ENCODE data around the gene SNED1. TPM values are rescaled to one million over a fixed set of nuclear protein-coding genes. Genes with fewer than 3 reads are reported as not detected.

SNED1 gene
- total RNA-seq, 2 donors from 2014 or later, result 0.66 to 4.5 TPM

DNA sequence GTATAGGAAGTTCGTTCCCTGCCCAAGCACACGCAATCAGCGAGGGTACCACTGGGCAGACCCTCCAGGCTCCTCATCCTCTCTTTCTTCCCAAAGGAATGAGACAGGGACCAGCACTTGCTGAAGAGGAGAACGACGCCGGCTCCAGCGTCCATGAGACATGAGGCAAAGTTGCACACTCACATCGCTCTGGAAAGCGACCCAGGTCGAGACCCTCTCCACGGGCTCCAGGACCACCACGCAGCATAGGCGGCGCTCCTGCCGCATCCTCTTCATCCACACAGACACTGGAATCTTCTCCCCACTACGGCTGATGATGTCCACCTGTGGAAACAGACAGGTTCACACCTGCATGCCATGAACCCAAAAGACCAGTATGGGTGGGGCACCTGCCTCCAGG is 140.1 kb downstream of the SNED1 start:
- Mint-ChIP-seq H3K9me3 (no peaks in the 10 kb centered on the region), H3K4me3 (no peak overlapping the region), H3K27ac (no peak overlapping the region), H3K4me1 (no peaks in the 10 kb centered on the region), H3K36me3 (ENCODE audit: low read depth) (peaks cover 51% of the 10 kb centered on the region), H3K27me3 (ENCODE audit: insufficient read depth) (no peaks in the 10 kb centered on the region)
- Histone ChIP-seq H3K9ac (ENCODE audit: extremely low read depth, low read length, poor library complexity, severe bottlenecking) (no peak overlapping the region), H3K9me3 (ENCODE audit: control insufficient read depth, low read length) (no peaks in the 10 kb centered on the region), H3K27ac (ENCODE audit: low read depth, low read length) (no peak overlapping the region), H3K27me3 (ENCODE audit: control insufficient read depth, insufficient read depth, low read length, poor library complexity, severe bottlenecking) (no peaks in the 10 kb centered on the region), H3K4me3 (ENCODE audit: low read length) (no peak overlapping the region), H3K4me1 (ENCODE audit: control insufficient read depth, insufficient read depth, low read length) (no peaks in the 10 kb centered on the region), H3K36me3 (ENCODE audit: control insufficient read depth, insufficient read depth, low read length) (peaks cover 35% of the 10 kb centered on the region)
- DNase-seq, result no peak
- WGBS, 2 experiments (ENCODE audit: insufficient coverage in 1 of 2, insufficient read length in 1 of 2), result 92 to 98% methylated on average over 11 to 16 of the region's 16 CpGs
- TF ChIP-seq, protein P1, sequence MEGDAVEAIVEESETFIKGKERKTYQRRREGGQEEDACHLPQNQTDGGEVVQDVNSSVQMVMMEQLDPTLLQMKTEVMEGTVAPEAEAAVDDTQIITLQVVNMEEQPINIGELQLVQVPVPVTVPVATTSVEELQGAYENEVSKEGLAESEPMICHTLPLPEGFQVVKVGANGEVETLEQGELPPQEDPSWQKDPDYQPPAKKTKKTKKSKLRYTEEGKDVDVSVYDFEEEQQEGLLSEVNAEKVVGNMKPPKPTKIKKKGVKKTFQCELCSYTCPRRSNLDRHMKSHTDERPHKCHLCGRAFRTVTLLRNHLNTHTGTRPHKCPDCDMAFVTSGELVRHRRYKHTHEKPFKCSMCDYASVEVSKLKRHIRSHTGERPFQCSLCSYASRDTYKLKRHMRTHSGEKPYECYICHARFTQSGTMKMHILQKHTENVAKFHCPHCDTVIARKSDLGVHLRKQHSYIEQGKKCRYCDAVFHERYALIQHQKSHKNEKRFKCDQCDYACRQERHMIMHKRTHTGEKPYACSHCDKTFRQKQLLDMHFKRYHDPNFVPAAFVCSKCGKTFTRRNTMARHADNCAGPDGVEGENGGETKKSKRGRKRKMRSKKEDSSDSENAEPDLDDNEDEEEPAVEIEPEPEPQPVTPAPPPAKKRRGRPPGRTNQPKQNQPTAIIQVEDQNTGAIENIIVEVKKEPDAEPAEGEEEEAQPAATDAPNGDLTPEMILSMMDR (conservative IDR thresholded peaks at IDR 0.05), result no peak

DNA sequence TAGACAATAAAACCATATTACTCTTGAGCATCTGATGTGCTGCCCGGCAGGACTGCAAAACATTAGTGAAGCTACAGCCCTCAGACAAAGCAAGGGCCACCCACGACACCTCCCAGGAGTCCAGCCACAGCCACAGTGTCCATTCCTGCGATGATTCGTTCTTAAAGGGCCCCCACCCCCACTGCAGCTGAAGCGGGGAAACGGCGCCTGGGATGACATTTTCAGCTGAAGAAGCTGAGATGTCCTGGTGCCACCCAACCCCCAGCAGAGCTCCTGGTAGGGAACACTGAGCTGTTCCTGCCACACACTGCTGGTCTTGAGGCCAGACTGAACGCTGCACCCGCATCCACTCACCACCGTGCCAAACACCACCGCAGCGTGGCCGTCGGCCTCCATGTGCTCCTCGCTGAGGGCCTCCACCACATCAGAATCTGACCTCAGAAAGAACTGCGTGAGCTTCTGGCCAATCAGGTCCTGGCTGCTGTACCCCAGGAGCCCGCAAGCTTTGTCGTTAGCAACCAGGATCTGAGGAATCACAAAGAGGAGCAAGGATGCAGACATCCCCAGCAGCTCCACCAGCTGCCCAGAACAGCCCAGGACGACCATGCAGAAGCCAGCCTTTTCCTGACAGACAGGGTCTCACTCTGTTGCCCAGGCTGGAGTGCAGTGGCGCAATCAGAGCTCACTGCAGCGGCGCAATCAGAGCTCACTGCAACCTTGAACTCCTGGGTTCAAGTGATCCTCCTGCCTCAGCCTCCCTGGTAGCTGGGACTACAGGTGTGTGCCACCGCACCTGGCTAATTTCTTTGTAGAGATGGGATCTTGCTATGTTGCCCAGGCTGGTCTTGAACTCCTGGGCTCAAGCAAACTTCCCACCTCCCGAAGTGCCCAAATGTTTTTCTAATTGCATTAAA is 141.4 kb downstream of the SNED1 start:
- Mint-ChIP-seq H3K4me3 (no peak overlapping the region), H3K4me1 (no peaks in the 10 kb centered on the region), H3K36me3 (ENCODE audit: low read depth) (peaks cover 55% of the 10 kb centered on the region), H3K27ac (no peak overlapping the region), H3K9me3 (no peaks in the 10 kb centered on the region), H3K27me3 (ENCODE audit: insufficient read depth) (no peaks in the 10 kb centered on the region)
- Histone ChIP-seq H3K9ac (ENCODE audit: extremely low read depth, low read length, poor library complexity, severe bottlenecking) (no peak overlapping the region), H3K4me1 (ENCODE audit: control insufficient read depth, insufficient read depth, low read length) (no peaks in the 10 kb centered on the region), H3K9me3 (ENCODE audit: control insufficient read depth, low read length) (no peaks in the 10 kb centered on the region), H3K27me3 (ENCODE audit: control insufficient read depth, insufficient read depth, low read length, poor library complexity, severe bottlenecking) (no peaks in the 10 kb centered on the region), H3K36me3 (ENCODE audit: control insufficient read depth, insufficient read depth, low read length) (peaks cover 31% of the 10 kb centered on the region), H3K4me3 (ENCODE audit: low read length) (no peak overlapping the region), H3K27ac (ENCODE audit: low read depth, low read length) (no peak overlapping the region)
- WGBS, 2 experiments (ENCODE audit: insufficient coverage in 1 of 2, insufficient read length in 1 of 2), result 95 to 96% methylated on average over 24 of the region's 24 CpGs
- TF ChIP-seq, protein P1 (conservative IDR thresholded peaks at IDR 0.05), result no peak
- no peak for DNase-seq

DNA sequence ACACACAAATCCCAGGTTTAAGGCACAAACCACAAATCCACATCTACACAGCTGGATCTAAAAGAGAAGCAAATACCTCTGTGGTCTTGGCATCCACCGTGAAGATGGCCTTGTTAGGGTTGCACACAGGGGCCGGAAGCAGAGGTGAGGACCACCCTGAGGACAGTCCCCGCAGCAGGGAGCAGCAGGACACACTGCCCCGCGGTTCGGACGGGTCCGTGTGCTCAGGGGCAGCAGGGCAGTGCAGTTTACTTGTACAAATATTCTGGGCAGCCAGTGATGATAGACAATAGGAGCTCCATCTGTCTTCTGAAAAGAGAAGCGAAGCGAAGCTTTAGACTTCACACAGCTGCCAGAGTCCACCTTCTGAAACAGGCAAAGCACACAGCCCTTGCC is 142.0 kb downstream of the SNED1 start:
- no peaks in the 10 kb centered on the region for H3K4me1 Mint-ChIP-seq
- H3K9ac ChIP-seq (ENCODE audit: extremely low read depth, low read length, poor library complexity, severe bottlenecking), result no peak overlapping the region
- no peak overlapping the region for H3K27ac ChIP-seq (ENCODE audit: low read depth, low read length)
- no peak overlapping the region for H3K27ac Mint-ChIP-seq
- DNase-seq, result no peak
- H3K36me3 Mint-ChIP-seq (ENCODE audit: low read depth), result peaks cover 57% of the 10 kb centered on the region
- TF ChIP-seq, protein P1 (conservative IDR thresholded peaks at IDR 0.05), result no peak
- 96 to 100% methylated on average over 8 to 10 of the region's 10 CpGs for whole genome bisulfite sequencing, 2 experiments (ENCODE audit: insufficient coverage in 1 of 2, insufficient read length in 1 of 2)
- no peaks in the 10 kb centered on the region for H3K27me3 ChIP-seq (ENCODE audit: control insufficient read depth, insufficient read depth, low read length, poor library complexity, severe bottlenecking)
- H3K9me3 ChIP-seq (ENCODE audit: control insufficient read depth, low read length), result no peaks in the 10 kb centered on the region
- no peak overlapping the region for H3K4me3 ChIP-seq (ENCODE audit: low read length)
- H3K4me1 ChIP-seq (ENCODE audit: control insufficient read depth, insufficient read depth, low read length), result no peaks in the 10 kb centered on the region
- H3K4me3 Mint-ChIP-seq, result no peak overlapping the region
- no peaks in the 10 kb centered on the region for H3K27me3 Mint-ChIP-seq (ENCODE audit: insufficient read depth)
- H3K9me3 Mint-ChIP-seq, result no peaks in the 10 kb centered on the region
- peaks cover 31% of the 10 kb centered on the region for H3K36me3 ChIP-seq (ENCODE audit: control insufficient read depth, insufficient read depth, low read length)
